DMS79 treated with DMSO at 0.1 percent for 48 hours (cell line): ENCODE measurements around the gene MICAL2.

Experiments used
- DNase-seq: peaks from one replicate; lab custom pipeline; 2025; lab: John Stamatoyannopoulos, UW

Gene MICAL2

GRCh38 chr11:12188548-12189317 lies 78.3 kb downstream of the MICAL2 start:
- no peak for DNase-seq

- DNase-seq, result peak; percentile 89
Observed at GRCh38 chr11:12189543-12190235, 79.3 kb downstream of the MICAL2 start.

- DNase-seq, result no peak
Observed at GRCh38 chr11:12190511-12190910, 80.1 kb downstream of the MICAL2 start.

- no peak for DNase-seq
Observed at GRCh38 chr11:12192794-12193514, 82.6 kb downstream of the MICAL2 start.

GRCh38 chr11:12193515-12194336 lies 83.3 kb downstream of the MICAL2 start:
- no peak for DNase-seq

DNA sequence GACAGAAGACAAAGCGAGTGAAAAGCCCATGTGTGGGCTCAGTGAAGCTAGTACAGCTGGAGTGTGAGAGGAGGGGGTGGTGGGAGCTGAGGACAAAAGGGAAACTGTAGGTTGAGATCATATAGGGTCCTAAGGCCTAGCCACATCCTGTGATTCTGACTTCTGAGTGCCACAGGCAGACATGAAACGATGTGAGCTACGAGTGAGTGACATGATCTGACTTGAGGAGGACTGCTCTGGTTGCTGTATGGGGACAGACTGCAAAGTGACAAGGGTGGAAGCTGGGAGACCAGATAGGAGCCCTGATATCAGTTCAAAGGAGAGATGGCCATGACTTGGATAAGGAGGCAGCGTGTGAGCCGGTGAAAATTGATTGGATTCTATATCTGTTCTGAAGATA lies 85.4 kb downstream of the MICAL2 start:
- no peak for DNase-seq

DNA sequence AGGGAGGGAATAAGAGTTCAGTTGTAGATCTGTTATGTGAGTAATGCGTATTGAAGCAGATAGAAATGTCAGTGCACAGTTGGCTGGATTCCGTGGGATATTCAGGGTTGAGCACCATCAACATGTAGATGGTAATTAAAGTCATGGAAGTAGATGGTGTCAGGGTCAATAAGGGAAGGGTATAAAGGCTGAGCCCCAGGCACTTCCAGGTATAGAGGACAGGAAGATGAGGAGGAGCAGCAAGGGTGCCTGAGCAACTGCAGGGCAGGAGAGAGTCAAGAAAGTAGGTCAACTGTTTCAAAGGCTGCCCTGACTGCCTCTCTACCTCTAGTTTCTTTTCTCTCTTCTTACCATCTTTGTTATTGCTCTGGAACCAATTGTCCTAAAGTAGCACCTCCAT lies 85.9 kb downstream of the MICAL2 start:
- no peak for DNase-seq

DNA sequence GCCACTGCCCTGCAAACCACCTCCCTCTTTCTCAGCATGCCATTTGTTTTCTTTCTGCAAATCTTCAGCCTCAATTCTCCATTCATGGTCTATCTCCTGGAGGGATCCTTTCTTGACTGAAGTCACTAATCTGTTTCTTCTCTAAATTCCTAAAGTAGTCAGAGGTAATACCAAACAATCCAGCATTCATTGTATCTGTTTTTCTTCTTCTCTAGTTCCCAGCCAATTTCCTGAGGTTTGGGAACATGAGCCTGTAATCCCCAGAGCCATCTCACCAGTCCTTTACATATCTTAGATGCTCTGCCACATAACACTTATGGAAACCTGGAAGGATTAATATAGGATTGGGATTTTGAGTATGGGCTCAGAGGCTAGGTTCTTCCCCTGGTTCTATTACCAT lies 86.5 kb downstream of the MICAL2 start:
- DNase-seq, result no peak

GRCh38 chr11:12198251-12199222 lies 88.1 kb downstream of the MICAL2 start:
- no peak for DNase-seq

DNA sequence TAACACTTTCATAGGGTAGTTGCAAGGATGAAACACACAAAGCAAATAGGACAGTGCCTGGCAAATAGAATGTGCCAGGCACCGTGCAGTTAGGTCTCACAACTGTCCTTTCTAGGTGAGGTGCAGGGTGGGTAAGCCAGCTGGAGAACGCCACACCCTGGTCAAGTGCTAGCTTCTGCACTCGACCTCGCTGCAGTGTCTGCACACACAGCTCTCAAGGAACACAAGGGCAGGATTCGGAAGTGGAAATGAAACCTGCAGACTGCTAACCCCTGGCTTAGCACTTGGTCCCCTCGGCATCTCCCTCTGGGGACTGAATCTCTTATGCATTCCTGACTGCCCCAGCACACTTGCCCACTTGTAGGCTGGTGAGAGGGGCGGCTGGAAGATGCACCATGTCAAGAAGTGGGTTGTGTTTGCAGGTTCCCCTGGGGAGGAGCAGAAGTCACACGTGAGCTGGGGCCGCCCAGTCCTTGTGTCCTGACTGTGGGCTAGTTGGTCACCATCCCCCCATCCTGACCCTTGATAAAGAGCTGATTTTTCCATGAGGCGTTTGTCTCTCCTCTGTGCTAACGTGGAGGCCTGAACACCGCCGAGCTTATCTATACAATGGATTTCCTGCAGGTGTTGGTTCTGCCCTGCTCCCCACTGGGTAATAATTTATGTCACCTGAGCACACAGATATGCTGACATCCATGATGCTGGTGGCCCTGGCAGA lies 89.0 kb downstream of the MICAL2 start:
- no peak for DNase-seq

DNA sequence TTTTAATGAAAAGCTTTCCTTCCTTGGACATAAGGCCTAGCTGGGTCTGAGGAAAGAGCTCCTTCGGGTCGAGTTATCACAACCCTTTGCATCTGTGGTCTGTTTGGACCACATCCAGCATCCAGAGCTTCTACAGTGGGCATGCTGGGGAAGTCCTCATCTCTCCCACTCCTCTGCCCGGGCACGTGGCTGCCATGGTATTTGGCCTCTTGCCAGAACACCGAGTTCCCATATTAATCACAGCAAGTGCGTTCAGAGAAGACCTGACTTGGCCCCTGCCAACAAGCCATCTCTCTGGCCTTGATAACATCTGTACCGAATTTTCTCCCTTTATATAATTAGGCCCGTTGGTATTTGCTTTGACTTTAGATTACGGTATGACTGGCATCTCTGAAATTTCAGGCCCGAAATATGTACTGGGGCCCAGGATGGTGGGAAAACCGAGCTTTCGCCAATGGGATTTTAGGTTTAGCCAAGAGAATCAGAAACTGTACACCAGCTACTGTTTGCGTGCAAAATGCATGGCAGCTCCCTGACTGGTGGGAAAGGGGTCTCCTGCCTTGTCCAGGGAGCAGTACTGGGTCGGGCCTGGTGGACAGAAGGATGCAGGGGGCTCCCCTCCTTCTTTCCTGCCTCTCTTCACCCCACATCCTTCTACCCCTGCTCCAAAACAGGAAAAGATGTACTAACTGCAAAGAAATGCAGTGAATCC lies 90.0 kb downstream of the MICAL2 start:
- peak; percentile 93 for DNase-seq

- DNase-seq, result no peak
Observed at GRCh38 chr11:12200991-12201985, 90.9 kb downstream of the MICAL2 start.

- DNase-seq, result no peak
Observed at GRCh38 chr11:12202661-12203310, 92.4 kb downstream of the MICAL2 start.

- DNase-seq, result no peak
Observed at GRCh38 chr11:12204506-12204905, 94.1 kb downstream of the MICAL2 start.

DNA sequence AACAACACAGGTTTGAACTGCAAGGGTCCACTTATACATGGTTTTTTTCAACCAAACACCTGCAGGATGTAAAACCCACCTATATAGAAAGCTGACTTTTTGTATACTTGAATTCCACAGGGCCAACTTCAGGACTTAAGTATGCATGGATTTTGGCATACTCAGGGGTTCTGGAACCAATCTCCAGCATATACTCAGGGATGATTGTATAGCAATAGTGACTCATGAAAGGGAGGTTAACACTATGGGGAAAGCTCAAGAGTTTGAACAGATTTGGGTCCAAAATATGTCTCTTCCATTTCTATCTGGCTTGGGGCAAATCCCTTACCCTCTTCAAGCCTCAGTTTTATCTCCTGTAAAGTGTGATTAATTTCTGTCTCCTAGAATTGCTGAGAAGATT lies 94.9 kb downstream of the MICAL2 start:
- DNase-seq, result no peak

- DNase-seq, result no peak
Observed at GRCh38 chr11:12206529-12206928, 96.1 kb downstream of the MICAL2 start.

DNA sequence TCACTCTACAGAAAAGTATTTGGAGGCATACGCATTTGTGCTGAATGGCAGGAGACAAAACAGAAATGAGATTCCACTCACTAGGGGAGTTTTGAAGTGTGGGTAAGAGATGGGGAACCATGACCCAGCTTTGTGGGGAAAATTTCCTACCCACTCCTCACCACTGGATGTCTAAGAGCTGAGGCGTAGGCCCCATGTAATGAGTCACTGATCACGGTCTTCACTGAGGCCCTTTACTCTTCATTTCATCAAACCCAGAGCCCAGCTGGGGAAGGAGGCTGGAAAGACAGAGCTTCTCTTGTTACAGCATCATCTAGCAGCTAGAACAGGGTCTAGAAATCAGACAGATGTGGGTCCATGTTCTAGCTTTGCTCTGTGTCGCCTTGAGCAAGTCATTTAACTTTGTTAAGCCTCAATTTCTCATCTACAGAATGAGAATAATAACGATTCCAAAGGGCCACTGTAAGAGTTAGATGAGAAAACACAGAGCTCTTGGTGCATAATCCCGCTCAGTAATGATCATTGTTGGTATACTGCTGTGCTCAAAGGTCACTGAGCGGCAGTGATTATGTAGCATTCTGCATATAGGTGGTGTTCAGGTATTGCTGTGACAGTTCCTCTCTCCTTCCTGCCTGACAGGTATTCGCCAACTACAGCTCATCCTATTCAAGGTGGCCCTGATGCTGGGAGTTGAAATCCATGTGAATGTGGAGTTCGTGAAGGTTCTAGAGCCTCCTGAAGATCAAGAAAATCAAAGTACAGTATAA lies 97.2 kb downstream of the MICAL2 start:
- DNase-seq, result no peak
